Esophagus (tissue), 2 donors: Measurements from ENCODE around the gene F13A1. TPM values are rescaled to one million over a fixed set of nuclear protein-coding genes. Genes with fewer than 3 reads are reported as not detected.

Experiments used
- H3K27ac ChIP-seq, 2 donors: one replicate each; pipeline ENCODE4 v1.5.1; 2013; ENCODE audit warnings: low read depth in 2 of 2, mild to moderate bottlenecking in 2 of 2, inconsistent platforms in 1 of 2, low read length in 1 of 2, moderate library complexity in 1 of 2
- H3K27me3 ChIP-seq, 2 donors: one replicate each; pipeline ENCODE4 v1.6.1; 2013; ENCODE audit warnings: low read length in 2 of 2, control low read depth in 1 of 2, mild to moderate bottlenecking in 1 of 2; ENCODE audit not compliant: insufficient read depth in 2 of 2, control insufficient read depth in 1 of 2
- H3K36me3 ChIP-seq, 2 donors: one replicate each; pipeline ENCODE4 v1.6.1; 2013; ENCODE audit warnings: low read length in 1 of 2; ENCODE audit not compliant: control insufficient read depth in 2 of 2, insufficient read depth in 2 of 2
- H3K4me1 ChIP-seq, 2 donors: one replicate each; pipeline ENCODE4 v1.6.1; 2013; ENCODE audit warnings: low read length in 1 of 2; ENCODE audit not compliant: control insufficient read depth in 2 of 2, insufficient read depth in 2 of 2
- H3K4me3 ChIP-seq, 2 donors: one replicate each; pipeline ENCODE4 v1.5.1; 2013; ENCODE audit warnings: low read length in 2 of 2, mild to moderate bottlenecking in 2 of 2, low read depth in 1 of 2, moderate library complexity in 1 of 2
- H3K9me3 ChIP-seq, 2 donors: one replicate each; pipeline ENCODE4 v1.6.1; 2013; ENCODE audit warnings: mild to moderate bottlenecking in 2 of 2, low read depth in 1 of 2, low read length in 1 of 2, moderate library complexity in 1 of 2; ENCODE audit not compliant: control insufficient read depth in 2 of 2, insufficient read depth in 1 of 2
- WGBS, 2 donors: extraction: QIAGEN DNeasy Blood & Tissue Kit; methylation state at CpG; one replicate each; pipeline ENCODE4 v1.1.7; 2013; 5-methylcytosine and 5-hydroxymethylcytosine counted together
- polyA plus RNA-seq, 2 donors: library from polyadenylated mRNA; stranded (reverse); fragments of 200-250 nt; gene quantifications; one replicate each; pipeline ENCODE4 v1.2.3, GENCODE V29; 2013
- donor health status: healthy with polysubstance abuse.
- donor health status: Bipolar disorder and iron deficiency.

Gene F13A1
- polyA plus RNA-seq, 2 donors, result 4.1 to 4.5 TPM

- H3K27ac ChIP-seq, result no peak overlapping the region
- H3K9me3 ChIP-seq, result peaks cover 0 to 4% of the 10 kb centered on the region in 2 donors
- peaks cover 3 to 6% of the 10 kb centered on the region in 2 donors for H3K27me3 ChIP-seq
- no peak overlapping the region for H3K4me3 ChIP-seq
- peaks cover 0 to 2% of the 10 kb centered on the region in 2 donors for H3K4me1 ChIP-seq
- H3K36me3 ChIP-seq, result no peaks in the 10 kb centered on the region
- WGBS, 2 donors, result 68 to 69% methylated on average over 11 of the region's 11 CpGs
Observed at GRCh38 chr6:6179858-6180623, 140.4 kb downstream of the F13A1 start.

GRCh38 chr6:6178795-6179194 is 141.7 kb downstream of the F13A1 start:
- H3K9me3 ChIP-seq, result peaks cover 0 to 4% of the 10 kb centered on the region in 2 donors
- 64 to 85% methylated on average over 6 of the region's 6 CpGs for WGBS, 2 donors
- no peak overlapping the region for H3K27ac ChIP-seq
- no peak overlapping the region for H3K4me3 ChIP-seq
- H3K27me3 ChIP-seq, result peaks cover 3 to 6% of the 10 kb centered on the region in 2 donors
- no peaks in the 10 kb centered on the region for H3K36me3 ChIP-seq
- H3K4me1 ChIP-seq, result peaks cover 0 to 2% of the 10 kb centered on the region in 2 donors

- Histone ChIP-seq H3K36me3 (no peaks in the 10 kb centered on the region), H3K4me3 (no peak overlapping the region), H3K4me1 (peaks cover 0 to 2% of the 10 kb centered on the region in 2 donors), H3K9me3 (peaks cover 0 to 4% of the 10 kb centered on the region in 2 donors), H3K27me3 (peaks cover 3 to 6% of the 10 kb centered on the region in 2 donors), H3K27ac (no peak overlapping the region)
- WGBS, 2 donors, result 69% methylated on average over 4 of the region's 4 CpGs
Observed at GRCh38 chr6:6177754-6178153, 142.7 kb downstream of the F13A1 start.

- Histone ChIP-seq H3K27ac (no peak overlapping the region), H3K27me3 (peaks cover 3 to 6% of the 10 kb centered on the region in 2 donors), H3K36me3 (no peaks in the 10 kb centered on the region), H3K9me3 (peaks cover 0 to 4% of the 10 kb centered on the region in 2 donors), H3K4me3 (no peak overlapping the region), H3K4me1 (peaks cover 0 to 2% of the 10 kb centered on the region in 2 donors)
- WGBS, 2 donors, result 54 to 69% methylated on average over 8 of the region's 8 CpGs
Observed at GRCh38 chr6:6176586-6177228, 143.8 kb downstream of the F13A1 start.

GRCh38 chr6:6176127-6176526 is 144.3 kb downstream of the F13A1 start:
- H3K36me3 ChIP-seq, result no peaks in the 10 kb centered on the region
- no peak overlapping the region for H3K27ac ChIP-seq
- H3K4me1 ChIP-seq, result peaks cover 0 to 2% of the 10 kb centered on the region in 2 donors
- peaks cover 3 to 5% of the 10 kb centered on the region in 2 donors for H3K27me3 ChIP-seq
- H3K4me3 ChIP-seq, result no peak overlapping the region
- peaks cover 0 to 4% of the 10 kb centered on the region in 2 donors for H3K9me3 ChIP-seq

- no peaks in the 10 kb centered on the region for H3K9me3 ChIP-seq
- H3K27ac ChIP-seq, result no peak overlapping the region
- H3K36me3 ChIP-seq, result no peaks in the 10 kb centered on the region
- no peaks in the 10 kb centered on the region for H3K4me1 ChIP-seq
- WGBS, 2 donors, result 62 to 68% methylated on average over 1 of the region's 1 CpG
- no peaks in the 10 kb centered on the region for H3K27me3 ChIP-seq
- no peak overlapping the region for H3K4me3 ChIP-seq
Observed at GRCh38 chr6:6169141-6169540, 151.3 kb downstream of the F13A1 start.

- H3K9me3 ChIP-seq, result no peaks in the 10 kb centered on the region
Observed at GRCh38 chr6:6166064-6166463, 154.4 kb downstream of the F13A1 start.

GRCh38 chr6:6164367-6164766 is 156.1 kb downstream of the F13A1 start:
- no peaks in the 10 kb centered on the region for H3K9me3 ChIP-seq
- no peaks in the 10 kb centered on the region for H3K27me3 ChIP-seq
- WGBS, 2 donors, result 68 to 69% methylated on average over 4 of the region's 4 CpGs
- H3K27ac ChIP-seq, result no peak overlapping the region
- H3K4me1 ChIP-seq, result no peaks in the 10 kb centered on the region
- no peaks in the 10 kb centered on the region for H3K36me3 ChIP-seq
- no peak overlapping the region for H3K4me3 ChIP-seq

More at GRCh38 chr6:6166064-6166463, 154.4 kb downstream of the F13A1 start:
- H3K27ac ChIP-seq, result no peak overlapping the region
- 78 to 80% methylated on average over 3 of the region's 3 CpGs for WGBS, 2 donors
- H3K4me1 ChIP-seq, result no peaks in the 10 kb centered on the region
- H3K27me3 ChIP-seq, result no peaks in the 10 kb centered on the region
- no peaks in the 10 kb centered on the region for H3K36me3 ChIP-seq
- no peak overlapping the region for H3K4me3 ChIP-seq

- WGBS, 2 donors, result 91% methylated on average over 3 of the region's 3 CpGs
- Histone ChIP-seq H3K36me3 (no peaks in the 10 kb centered on the region), H3K27ac (no peak overlapping the region), H3K4me3 (no peak overlapping the region), H3K27me3 (no peaks in the 10 kb centered on the region), H3K9me3 (no peaks in the 10 kb centered on the region), H3K4me1 (no peaks in the 10 kb centered on the region)
Observed at GRCh38 chr6:6154335-6154734, 166.1 kb downstream of the F13A1 start.
